Mammary epithelial cell (primary cell): ENCODE results near the gene TLE5.

Experiments used
- EZH2 ChIP-seq: IDR thresholded peaks from 2 replicates; pipeline ENCODE4 v1.6.1; 2012; ENCODE audit warnings: low read length, inconsistent platforms, borderline replicate concordance
- TF ChIP-seq, protein P1 (sequence below), 2 donors: IDR thresholded peaks in 1 of 2; conservative IDR thresholded peaks in 1 of 2; 2 replicates each; pipeline ENCODE4 v1.5.1; 2011 to 2012; ENCODE audit warnings: inconsistent platforms in 2 of 2, low read length in 2 of 2, mild to moderate bottlenecking in 2 of 2, control low read depth in 1 of 2, low read depth in 1 of 2; ENCODE audit not compliant: insufficient read depth in 1 of 2; ENCODE audit errors: extremely low read depth in 1 of 2

GRCh38 chr19:3034406-3034655 lies 28.0 kb downstream of the TLE5 start:
- TF ChIP-seq, protein P1, sequence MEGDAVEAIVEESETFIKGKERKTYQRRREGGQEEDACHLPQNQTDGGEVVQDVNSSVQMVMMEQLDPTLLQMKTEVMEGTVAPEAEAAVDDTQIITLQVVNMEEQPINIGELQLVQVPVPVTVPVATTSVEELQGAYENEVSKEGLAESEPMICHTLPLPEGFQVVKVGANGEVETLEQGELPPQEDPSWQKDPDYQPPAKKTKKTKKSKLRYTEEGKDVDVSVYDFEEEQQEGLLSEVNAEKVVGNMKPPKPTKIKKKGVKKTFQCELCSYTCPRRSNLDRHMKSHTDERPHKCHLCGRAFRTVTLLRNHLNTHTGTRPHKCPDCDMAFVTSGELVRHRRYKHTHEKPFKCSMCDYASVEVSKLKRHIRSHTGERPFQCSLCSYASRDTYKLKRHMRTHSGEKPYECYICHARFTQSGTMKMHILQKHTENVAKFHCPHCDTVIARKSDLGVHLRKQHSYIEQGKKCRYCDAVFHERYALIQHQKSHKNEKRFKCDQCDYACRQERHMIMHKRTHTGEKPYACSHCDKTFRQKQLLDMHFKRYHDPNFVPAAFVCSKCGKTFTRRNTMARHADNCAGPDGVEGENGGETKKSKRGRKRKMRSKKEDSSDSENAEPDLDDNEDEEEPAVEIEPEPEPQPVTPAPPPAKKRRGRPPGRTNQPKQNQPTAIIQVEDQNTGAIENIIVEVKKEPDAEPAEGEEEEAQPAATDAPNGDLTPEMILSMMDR (conservative IDR thresholded peaks at IDR 0.05 in 1 of 2, IDR thresholded peaks at IDR 0.05 in 1 of 2; ENCODE audit: extremely low read depth in 1 of 2, insufficient read depth in 1 of 2, low read depth in 1 of 2, low read length in 2 of 2), result no peak
- TF ChIP-seq EZH2, result no peak
